Measurements from ENCODE around the gene MAB21L4.

DNA sequence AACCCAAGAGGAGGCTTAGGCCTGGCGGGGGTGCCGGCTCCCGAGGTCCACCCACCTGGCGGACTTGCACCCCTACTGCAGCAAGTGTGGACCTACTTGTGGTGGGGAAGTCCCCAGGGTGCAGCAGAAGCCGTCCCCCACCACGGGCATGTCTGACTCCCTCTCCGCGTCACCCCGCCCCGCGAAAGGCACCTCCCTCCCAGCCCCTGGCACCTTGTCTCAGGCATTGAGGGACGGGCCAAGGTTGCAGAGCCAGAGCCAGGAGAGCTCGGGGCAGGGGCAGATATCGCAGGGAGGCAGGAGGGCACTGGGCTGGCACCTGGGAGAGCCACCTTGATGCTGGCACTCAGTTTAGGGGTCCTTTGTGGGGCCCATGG, 29.2 kb upstream of the MAB21L4 start:
- TF ChIP-seq POLR2A (IDR thresholded peaks at IDR 0.05) = no peak
- TF ChIP-seq, protein P1, sequence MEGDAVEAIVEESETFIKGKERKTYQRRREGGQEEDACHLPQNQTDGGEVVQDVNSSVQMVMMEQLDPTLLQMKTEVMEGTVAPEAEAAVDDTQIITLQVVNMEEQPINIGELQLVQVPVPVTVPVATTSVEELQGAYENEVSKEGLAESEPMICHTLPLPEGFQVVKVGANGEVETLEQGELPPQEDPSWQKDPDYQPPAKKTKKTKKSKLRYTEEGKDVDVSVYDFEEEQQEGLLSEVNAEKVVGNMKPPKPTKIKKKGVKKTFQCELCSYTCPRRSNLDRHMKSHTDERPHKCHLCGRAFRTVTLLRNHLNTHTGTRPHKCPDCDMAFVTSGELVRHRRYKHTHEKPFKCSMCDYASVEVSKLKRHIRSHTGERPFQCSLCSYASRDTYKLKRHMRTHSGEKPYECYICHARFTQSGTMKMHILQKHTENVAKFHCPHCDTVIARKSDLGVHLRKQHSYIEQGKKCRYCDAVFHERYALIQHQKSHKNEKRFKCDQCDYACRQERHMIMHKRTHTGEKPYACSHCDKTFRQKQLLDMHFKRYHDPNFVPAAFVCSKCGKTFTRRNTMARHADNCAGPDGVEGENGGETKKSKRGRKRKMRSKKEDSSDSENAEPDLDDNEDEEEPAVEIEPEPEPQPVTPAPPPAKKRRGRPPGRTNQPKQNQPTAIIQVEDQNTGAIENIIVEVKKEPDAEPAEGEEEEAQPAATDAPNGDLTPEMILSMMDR (IDR thresholded peaks at IDR 0.05) = no peak

All from lower leg skin (tissue), 3 donors.